ENCODE data around the gene LPIN1. TPM values are rescaled to one million over a fixed set of nuclear protein-coding genes. Genes with fewer than 3 reads are reported as not detected.
"Not testable (repeated sequence)": the region's sequence is repeated elsewhere in the genome, so short reads cannot be mapped to it uniquely, and the experiment has no call there.

Gene LPIN1
- total RNA-seq, 2 experiments from 2014 or later, result 41.1 to 48.0 TPM

DNA sequence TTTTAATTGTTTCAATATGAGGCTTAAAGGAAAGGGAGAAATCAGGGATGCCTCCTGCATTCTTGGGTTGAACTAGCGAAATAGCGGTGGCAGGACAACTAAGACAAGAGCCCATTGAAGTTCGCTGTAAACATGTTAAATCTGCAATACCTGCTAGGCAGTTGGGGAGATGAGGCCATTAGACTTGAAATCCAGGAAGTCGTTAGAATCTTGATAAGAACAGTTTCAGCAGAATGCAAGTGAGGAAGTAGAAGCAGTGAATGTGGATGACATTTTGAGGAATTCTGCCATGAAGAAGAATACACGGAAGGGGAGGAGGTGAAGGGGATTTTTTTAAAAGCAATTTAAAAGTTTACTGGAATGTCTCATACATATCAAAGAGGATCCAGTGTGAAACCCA is 109.7 kb downstream of the LPIN1 start:
- Mint-ChIP-seq H3K27ac (no peak overlapping the region), H3K9me3 (peaks cover 12% of the 10 kb centered on the region), H3K4me3 (no peak overlapping the region), H3K27me3 (peaks cover 2% of the 10 kb centered on the region), H3K4me1 (ENCODE audit: low read depth) (no peaks in the 10 kb centered on the region), H3K36me3 (peaks cover 1% of the 10 kb centered on the region)
- intact Hi-C loops (cut with micrococcal nuclease), result no loop called here
- DNase-seq, result no peak
- CTCF ChIA-PET, result no interaction called here
- POLR2A ChIA-PET, result no interaction called here

DNA sequence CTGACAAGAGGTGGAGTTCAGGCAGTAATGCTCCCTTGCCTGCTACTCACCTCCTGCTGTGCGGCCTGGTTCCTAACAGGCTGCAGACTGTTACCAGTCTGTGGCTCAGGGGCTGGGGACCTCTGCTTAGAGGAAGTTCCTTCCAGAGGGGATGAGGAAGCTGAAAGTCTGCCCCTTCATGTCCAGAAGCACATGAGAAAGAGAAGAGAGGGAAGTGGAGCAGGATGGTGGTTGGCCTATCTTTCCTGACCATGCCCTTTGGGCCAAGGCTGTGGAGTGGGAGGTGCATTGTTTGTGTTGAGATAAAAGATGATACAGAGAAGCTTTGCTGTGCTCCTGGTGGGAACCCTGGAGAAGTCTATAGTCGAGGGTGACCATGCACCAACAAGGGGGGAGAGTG is 112.5 kb downstream of the LPIN1 start:
- intact Hi-C loops (cut with micrococcal nuclease), result no loop called here
- Mint-ChIP-seq H3K4me1 (ENCODE audit: low read depth) (peaks cover 16% of the 10 kb centered on the region), H3K9me3 (peaks cover 12% of the 10 kb centered on the region), H3K27ac (no peak overlapping the region), H3K4me3 (no peak overlapping the region), H3K27me3 (peaks cover 2% of the 10 kb centered on the region), H3K36me3 (peaks cover 1% of the 10 kb centered on the region)
- ChIA-PET POLR2A (no interaction called here), CTCF (no interaction called here)
- DNase-seq, result no peak

DNA sequence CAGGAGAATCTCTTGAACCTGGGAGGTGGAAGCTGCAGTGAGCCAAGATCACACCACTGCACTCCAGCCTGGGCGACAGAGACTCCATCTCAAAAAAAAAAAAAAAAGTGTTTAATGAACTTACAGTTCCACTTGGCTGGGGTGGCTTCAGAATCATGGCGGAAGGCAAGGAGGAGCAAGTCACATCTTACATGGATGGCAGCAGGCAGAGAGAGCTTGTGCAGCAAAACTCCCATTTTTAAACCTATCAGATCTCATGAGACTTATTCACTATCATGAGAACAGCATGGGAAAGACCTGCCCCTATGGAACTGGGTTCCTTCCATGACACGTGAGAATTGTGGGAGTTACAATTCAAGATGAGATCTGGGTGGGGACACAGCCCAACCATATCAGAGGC is 113.5 kb downstream of the LPIN1 start:
- H3K36me3 Mint-ChIP-seq, DNase-seq, H3K27me3 Mint-ChIP-seq, POLR2A ChIA-PET, H3K4me3 Mint-ChIP-seq, H3K27ac Mint-ChIP-seq: not testable (repeated sequence)
- intact Hi-C loops (cut with micrococcal nuclease), result loop anchor here (5.0 to 10.0 kb wide), 3 partner anchors 435 to 1145 kb away; no protein-coding TSS in a partner anchor
- peaks cover 23% of the 10 kb centered on the region for H3K4me1 Mint-ChIP-seq (ENCODE audit: low read depth)
- CTCF ChIA-PET, result interaction anchor here (0.9 kb wide), 2 partner anchors 109 to 1147 kb away, joined by 3 to 4 read pairs; no protein-coding TSS in a partner anchor
- peaks cover 12% of the 10 kb centered on the region for H3K9me3 Mint-ChIP-seq

DNA sequence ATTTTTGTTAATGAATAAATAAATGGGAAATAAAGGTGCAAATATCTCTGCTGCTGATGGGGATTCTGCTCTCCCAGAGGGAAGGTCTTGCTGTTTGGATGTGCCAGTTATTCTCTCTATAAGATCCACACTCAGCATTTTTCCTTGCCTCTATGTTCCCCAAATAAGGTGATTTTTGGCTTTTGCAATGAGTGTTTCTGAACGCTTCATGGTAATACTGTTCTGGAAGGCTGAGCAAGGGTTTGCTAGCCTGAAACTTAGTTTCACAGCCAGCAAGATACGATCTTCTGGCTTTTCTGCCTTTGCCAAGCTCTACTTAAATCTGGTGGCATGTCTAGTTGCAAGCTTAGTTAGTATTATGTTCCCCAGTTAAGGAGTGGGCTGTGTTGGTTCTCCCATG is 114.6 kb downstream of the LPIN1 start:
- no peak for DNase-seq
- H3K36me3 Mint-ChIP-seq, result peaks cover 1% of the 10 kb centered on the region
- H3K9me3 Mint-ChIP-seq, result peaks cover 12% of the 10 kb centered on the region
- no peak overlapping the region for H3K27ac Mint-ChIP-seq
- POLR2A ChIA-PET, result no interaction called here
- peaks cover 31% of the 10 kb centered on the region for H3K4me1 Mint-ChIP-seq (ENCODE audit: low read depth)
- intact Hi-C loops (cut with micrococcal nuclease), result loop anchor here (5.0 to 10.0 kb wide), 3 partner anchors 434 to 1144 kb away; no protein-coding TSS in a partner anchor
- H3K4me3 Mint-ChIP-seq, result no peak overlapping the region
- no peaks in the 10 kb centered on the region for H3K27me3 Mint-ChIP-seq
- CTCF ChIA-PET, result interaction anchor here (2.2 kb wide), 1 partner anchor 1146 kb away, joined by 14 read pairs; no protein-coding TSS in a partner anchor

DNA sequence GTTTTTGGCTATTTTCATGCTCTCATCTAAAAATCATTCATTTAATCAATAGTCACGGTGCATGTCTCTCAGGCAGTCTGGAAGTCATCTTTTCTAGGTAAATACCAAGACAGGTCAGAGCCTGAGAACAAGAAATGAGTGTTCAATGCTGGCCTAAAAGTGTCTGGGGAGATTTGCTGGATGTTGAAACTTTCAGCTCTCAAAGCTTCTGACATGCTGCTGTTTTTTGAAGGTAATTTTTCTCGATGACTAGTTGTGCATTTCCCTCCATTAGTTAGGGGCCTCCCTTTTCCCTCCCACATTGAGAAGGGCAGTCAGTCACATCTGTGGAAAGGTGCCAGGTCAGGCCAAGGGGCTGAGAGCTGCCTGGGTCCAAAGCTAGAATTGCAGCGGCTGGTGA is 115.6 kb downstream of the LPIN1 start:
- Mint-ChIP-seq H3K4me1 (ENCODE audit: low read depth) (peaks cover 39% of the 10 kb centered on the region), H3K9me3 (peaks cover 12% of the 10 kb centered on the region), H3K36me3 (peaks cover 1% of the 10 kb centered on the region), H3K4me3 (no peak overlapping the region), H3K27me3 (no peaks in the 10 kb centered on the region), H3K27ac (no peak overlapping the region)
- CTCF ChIA-PET, result interaction anchor here (0.6 to 2.2 kb wide), 3 partner anchors 521 to 1145 kb away, joined by 3 to 14 read pairs (median 5); no protein-coding TSS in a partner anchor
- intact Hi-C loops (cut with micrococcal nuclease), result loop anchor here (5.0 to 10.0 kb wide), 3 partner anchors 433 to 1143 kb away; no protein-coding TSS in a partner anchor
- DNase-seq, result no peak
- POLR2A ChIA-PET, result interaction anchor here (0.6 kb wide), 1 partner anchor 477 kb away, joined by 3 read pairs; no protein-coding TSS in a partner anchor

DNA sequence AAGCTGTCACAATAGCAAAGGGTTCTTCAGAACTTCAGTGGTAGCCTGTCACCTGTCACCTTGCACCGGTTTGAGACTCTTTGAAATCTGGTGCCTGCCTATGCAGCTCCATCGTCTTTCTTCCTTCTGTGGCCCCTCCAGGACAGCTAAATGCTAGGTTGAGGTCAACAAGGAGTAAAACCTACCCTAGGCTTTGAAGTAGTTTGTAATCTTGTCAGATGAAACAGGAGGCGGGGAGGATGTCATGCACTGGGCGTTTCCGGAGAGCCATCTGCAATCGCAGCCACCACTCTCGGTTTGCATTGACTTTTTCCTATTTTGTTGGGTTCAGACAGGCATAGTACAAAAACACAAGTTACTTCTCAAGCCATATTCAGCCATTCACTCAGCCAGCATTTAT is 116.7 kb downstream of the LPIN1 start:
- DNase-seq, result peak; percentile 54
- H3K4me3 Mint-ChIP-seq, result peak overlapping the region; percentile 25
- CTCF ChIA-PET, result interaction anchor here (0.6 to 5.1 kb wide), 10 partner anchors 10 to 1144 kb away, joined by 3 to 30 read pairs (median 6); partner anchors contain the start of gene TRIB2
- intact Hi-C loops (cut with micrococcal nuclease), result loop anchor here (1.0 to 10.0 kb wide), 5 partner anchors 33 to 1142 kb away; no protein-coding TSS in a partner anchor
- no peaks in the 10 kb centered on the region for H3K27me3 Mint-ChIP-seq
- H3K27ac Mint-ChIP-seq, result no peak overlapping the region
- H3K4me1 Mint-ChIP-seq (ENCODE audit: low read depth), result peaks cover 41% of the 10 kb centered on the region
- H3K36me3 Mint-ChIP-seq, result peaks cover 1% of the 10 kb centered on the region
- POLR2A ChIA-PET, result no interaction called here
- H3K9me3 Mint-ChIP-seq, result peaks cover 8% of the 10 kb centered on the region

DNA sequence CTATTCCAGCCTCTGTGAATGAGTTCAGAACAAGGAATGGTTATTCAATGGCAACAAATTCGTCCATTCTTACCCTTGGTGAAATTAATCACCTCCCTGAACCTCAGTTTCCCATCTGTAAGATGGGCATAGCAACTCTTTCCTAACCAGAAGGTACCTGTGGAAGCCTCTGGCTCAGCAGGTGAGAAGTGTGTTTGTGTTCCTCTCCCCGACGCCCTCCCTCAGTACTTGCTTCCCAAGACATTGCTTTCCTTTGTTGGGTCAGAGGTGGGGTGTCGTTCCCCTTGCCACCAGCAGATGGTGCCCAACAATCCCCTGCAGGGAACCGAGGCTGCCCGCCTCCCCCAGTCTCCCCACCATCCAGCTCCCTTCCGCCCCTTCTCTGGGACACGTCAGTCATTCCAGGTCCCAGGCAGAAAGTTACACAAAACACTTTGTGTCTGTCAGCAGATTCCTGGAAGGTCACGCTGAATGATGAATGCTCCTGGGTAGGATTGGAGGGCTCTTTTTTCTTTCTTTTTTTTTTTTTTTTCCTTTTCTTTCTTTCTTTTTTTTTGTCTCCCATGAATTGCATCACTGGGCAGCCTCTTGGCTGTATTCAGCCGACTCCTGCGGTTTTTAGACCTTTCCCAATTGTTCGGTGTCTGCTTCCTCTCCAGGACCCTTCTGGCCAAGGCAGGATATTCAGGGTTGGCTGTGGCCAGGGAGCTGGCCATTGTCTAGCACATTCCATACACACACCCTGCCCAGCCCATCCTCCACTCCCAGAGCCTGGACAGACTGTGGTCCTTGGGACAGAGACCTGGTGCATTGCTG is 117.3 kb downstream of the LPIN1 start:
- Mint-ChIP-seq H3K27ac (no peak overlapping the region), H3K4me3 (peak overlapping the region; percentile 25), H3K27me3 (no peaks in the 10 kb centered on the region), H3K9me3 (peaks cover 8% of the 10 kb centered on the region), H3K36me3 (peaks cover 1% of the 10 kb centered on the region), H3K4me1 (ENCODE audit: low read depth) (peaks cover 41% of the 10 kb centered on the region)
- intact Hi-C loops (cut with micrococcal nuclease), result loop anchor here (1.0 to 10.0 kb wide), 5 partner anchors 33 to 1141 kb away; no protein-coding TSS in a partner anchor
- DNase-seq, result peak; percentile 76
- ChIA-PET CTCF (interaction anchor here (0.5 to 5.1 kb wide), 16 partner anchors 9 to 1144 kb away, joined by 3 to 30 read pairs (median 4); partner anchors contain the start of gene TRIB2), POLR2A (no interaction called here)

DNA sequence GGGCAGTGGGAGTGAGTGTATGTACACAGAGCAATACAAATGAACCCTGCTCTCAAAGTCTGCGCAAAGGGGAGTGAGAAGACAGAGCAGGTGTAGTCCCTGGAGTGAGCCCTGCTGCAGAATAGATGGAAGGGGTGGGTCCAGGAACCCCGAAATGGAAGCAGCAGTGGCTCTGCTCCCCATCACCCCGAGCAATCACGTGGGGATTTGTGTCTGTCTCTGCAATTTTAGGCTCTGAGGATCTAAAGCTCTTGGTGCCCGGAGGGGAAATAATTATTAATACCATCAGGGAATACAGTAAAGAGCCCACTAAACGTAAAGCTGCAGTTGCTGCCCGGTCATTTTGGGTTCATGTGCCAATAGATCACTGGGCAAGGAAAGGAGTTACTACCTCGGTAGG is 118.3 kb downstream of the LPIN1 start:
- CTCF ChIA-PET, result interaction anchor here (0.7 to 5.1 kb wide), 5 partner anchors 9 to 1066 kb away, joined by 3 to 30 read pairs (median 9); partner anchors contain the start of gene TRIB2
- H3K9me3 Mint-ChIP-seq, result peaks cover 4% of the 10 kb centered on the region
- POLR2A ChIA-PET, result no interaction called here
- H3K4me3 Mint-ChIP-seq, result no peak overlapping the region
- no peaks in the 10 kb centered on the region for H3K27me3 Mint-ChIP-seq
- intact Hi-C loops (cut with micrococcal nuclease), result loop anchor here (5.0 to 10.0 kb wide), 4 partner anchors 83 to 1140 kb away; no protein-coding TSS in a partner anchor
- H3K27ac Mint-ChIP-seq, result no peak overlapping the region
- DNase-seq, result no peak
- no peaks in the 10 kb centered on the region for H3K36me3 Mint-ChIP-seq
- peaks cover 41% of the 10 kb centered on the region for H3K4me1 Mint-ChIP-seq (ENCODE audit: low read depth)

DNA sequence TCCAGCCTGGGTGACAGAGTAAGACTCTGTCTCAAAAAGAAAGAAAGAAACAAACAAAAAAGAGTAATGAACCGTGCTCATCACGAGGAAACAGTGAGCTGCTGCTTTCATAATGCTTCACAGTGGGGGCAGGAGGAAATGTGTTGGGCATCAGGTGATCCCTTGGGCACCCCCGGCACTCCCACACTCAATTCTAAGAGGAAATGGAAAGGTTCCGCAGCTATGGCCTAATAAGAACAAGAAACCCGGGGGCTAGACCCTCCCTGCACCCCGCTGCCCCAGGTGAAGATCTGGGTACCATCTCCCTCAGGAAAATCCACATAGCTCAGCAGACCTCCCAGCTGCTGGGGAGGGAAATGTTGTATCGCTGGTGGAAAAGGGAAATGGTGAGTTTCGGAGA is 118.9 kb downstream of the LPIN1 start:
- no peaks in the 10 kb centered on the region for H3K27me3 Mint-ChIP-seq
- CTCF ChIA-PET, result interaction anchor here (0.7 to 5.1 kb wide), 5 partner anchors 9 to 1066 kb away, joined by 3 to 30 read pairs (median 9); partner anchors contain the start of gene TRIB2
- H3K9me3 Mint-ChIP-seq, result no peaks in the 10 kb centered on the region
- POLR2A ChIA-PET, result no interaction called here
- DNase-seq, result peak; percentile 37
- intact Hi-C loops (cut with micrococcal nuclease), result loop anchor here (5.0 to 10.0 kb wide), 3 partner anchors 82 to 1139 kb away; no protein-coding TSS in a partner anchor
- peaks cover 41% of the 10 kb centered on the region for H3K4me1 Mint-ChIP-seq (ENCODE audit: low read depth)
- no peak overlapping the region for H3K4me3 Mint-ChIP-seq
- H3K36me3 Mint-ChIP-seq, result no peaks in the 10 kb centered on the region
- no peak overlapping the region for H3K27ac Mint-ChIP-seq

DNA sequence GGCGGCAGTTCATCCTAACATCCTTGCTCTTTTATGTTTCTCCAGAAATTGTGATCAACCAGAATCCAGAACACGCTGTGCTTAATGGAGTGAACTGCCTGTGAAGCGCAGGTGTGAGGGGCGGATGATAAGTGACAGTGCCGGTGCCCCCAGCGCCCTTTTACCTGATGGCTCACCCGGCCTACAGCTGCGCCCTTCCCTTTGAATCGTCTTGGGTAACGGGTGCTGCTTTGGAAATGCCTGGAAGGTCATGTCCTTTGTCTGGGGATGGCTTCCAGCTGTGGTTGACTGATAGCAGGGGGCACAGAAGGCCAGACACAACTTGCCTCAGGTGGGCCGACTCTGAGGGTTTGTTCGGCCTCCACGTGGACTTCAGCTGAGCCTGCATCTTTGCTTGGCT is 119.4 kb downstream of the LPIN1 start:
- H3K27ac Mint-ChIP-seq, result no peak overlapping the region
- H3K4me3 Mint-ChIP-seq, result no peak overlapping the region
- no peak for DNase-seq
- ChIA-PET CTCF (interaction anchor here (1.4 to 5.1 kb wide), 3 partner anchors 140 to 1065 kb away, joined by 4 to 30 read pairs (median 14); partner anchors contain the start of gene TRIB2), POLR2A (no interaction called here)
- peaks cover 41% of the 10 kb centered on the region for H3K4me1 Mint-ChIP-seq (ENCODE audit: low read depth)
- no peaks in the 10 kb centered on the region for H3K9me3 Mint-ChIP-seq
- H3K27me3 Mint-ChIP-seq, result no peaks in the 10 kb centered on the region
- no peaks in the 10 kb centered on the region for H3K36me3 Mint-ChIP-seq
- intact Hi-C loops (cut with micrococcal nuclease), result loop anchor here (2.0 to 10.0 kb wide), 5 partner anchors 81 to 1139 kb away; partner anchors contain the start of gene TRIB2

DNA sequence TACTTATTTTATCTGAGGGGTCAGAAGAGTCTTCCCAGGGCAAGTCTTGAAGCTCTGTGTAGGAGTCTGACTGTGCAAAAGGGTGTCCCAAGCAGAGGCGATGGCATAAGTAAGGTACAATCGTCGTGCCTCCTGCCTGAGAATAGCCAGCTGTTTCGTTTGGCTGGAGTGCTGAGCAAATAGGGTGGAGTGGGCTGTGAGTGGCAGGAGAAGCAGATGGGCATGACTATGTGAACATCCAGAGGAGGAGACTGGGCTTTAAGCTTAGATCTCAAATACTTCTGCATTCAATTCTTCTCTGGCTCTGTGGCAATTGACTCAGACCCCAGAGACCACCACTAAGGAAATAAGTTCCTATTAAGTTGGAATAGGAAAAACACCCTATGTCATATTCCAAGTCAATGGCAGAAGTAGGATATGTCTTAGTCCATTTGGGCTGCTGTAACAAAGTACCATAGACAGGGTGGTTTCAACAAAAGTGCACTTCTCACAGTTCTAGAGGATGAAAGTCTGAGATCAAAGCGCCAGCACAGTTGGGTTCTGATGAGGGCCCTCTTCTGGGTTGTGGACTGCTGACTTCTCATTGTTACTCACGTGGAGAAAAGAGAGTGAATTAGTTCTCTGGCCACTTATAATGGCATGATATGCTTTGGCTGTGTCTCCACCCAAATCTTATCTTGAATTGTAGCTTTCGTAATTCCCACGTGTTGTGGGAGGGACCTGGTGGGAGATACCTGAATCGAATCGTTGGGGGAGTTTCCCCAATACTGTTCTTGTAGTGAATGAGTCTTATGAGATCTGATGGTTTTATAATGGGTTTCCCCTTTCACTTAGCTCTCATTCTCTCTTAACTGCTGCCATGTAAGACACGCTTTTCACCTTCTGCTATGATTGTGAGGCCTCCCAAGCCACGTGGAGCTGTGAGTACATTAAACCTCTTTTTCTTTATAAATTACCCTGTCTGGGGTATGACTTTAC is 120.2 kb downstream of the LPIN1 start:
- no peaks in the 10 kb centered on the region for H3K36me3 Mint-ChIP-seq
- ChIA-PET POLR2A (interaction anchor here (1.7 kb wide), 1 partner anchor 37 kb away, joined by 7 read pairs; no protein-coding TSS in a partner anchor), CTCF (interaction anchor here (1.2 to 5.1 kb wide), 4 partner anchors 37 to 1141 kb away, joined by 3 to 30 read pairs (median 4); partner anchors contain the start of gene TRIB2)
- H3K9me3 Mint-ChIP-seq, result no peaks in the 10 kb centered on the region
- no peak overlapping the region for H3K27ac Mint-ChIP-seq
- DNase-seq, result peak; percentile 38
- intact Hi-C loops (cut with micrococcal nuclease), result loop anchor here (1.0 to 10.0 kb wide), 6 partner anchors 36 to 1138 kb away; partner anchors contain the start of gene TRIB2
- no peak overlapping the region for H3K4me3 Mint-ChIP-seq
- peaks cover 41% of the 10 kb centered on the region for H3K4me1 Mint-ChIP-seq (ENCODE audit: low read depth)
- no peaks in the 10 kb centered on the region for H3K27me3 Mint-ChIP-seq

Data from activated CD4-positive, alpha-beta memory T cell treated with anti-CD3 and anti-CD28 coated beads for 36 hours (primary cell).